ENCODE measurements around the gene RFX8.

- TF ChIP-seq GATA2 (IDR thresholded peaks at IDR 0.05; ENCODE audit: low read depth, low read length): no peak
- no peak for TF ChIP-seq GATA3 (IDR thresholded peaks at IDR 0.05; ENCODE audit: low read depth, low read length)
These were observed 27.2 kb upstream of the RFX8 start for GRCh38 chr2:101502095-101502494.
